GM12801 (cell line): ENCODE measurements around the gene SLFN5.

ENCODE experiments used
- CTCF ChIP-seq: IDR thresholded peaks from one replicate; pipeline ENCODE4 v1.5.1; 2011; ENCODE audit warnings: control low read depth; ENCODE audit not compliant: insufficient read length; ENCODE audit errors: extremely low read depth

The SLFN5 gene

GRCh38 chr17:35259001-35259400, 16.1 kb downstream of the SLFN5 start:
- no peak for TF ChIP-seq CTCF

- TF ChIP-seq CTCF = no peak
Observed at GRCh38 chr17:35265071-35265470, 22.2 kb downstream of the SLFN5 start.

- TF ChIP-seq CTCF = no peak
Observed at GRCh38 chr17:35265566-35266141, 22.8 kb downstream of the SLFN5 start.

GRCh38 chr17:35283767-35284166, 40.9 kb downstream of the SLFN5 start:
- TF ChIP-seq CTCF = no peak

- TF ChIP-seq CTCF = no peak
Observed at GRCh38 chr17:35284955-35285354, 42.1 kb downstream of the SLFN5 start.

GRCh38 chr17:35286120-35286781, 43.4 kb downstream of the SLFN5 start:
- no peak for TF ChIP-seq CTCF

- no peak for TF ChIP-seq CTCF
Observed at GRCh38 chr17:35287286-35287811, 44.5 kb downstream of the SLFN5 start.
